ENCODE data around the gene RMRP. TPM values are rescaled to one million over a fixed set of nuclear protein-coding genes. Genes with fewer than 3 reads are reported as not detected.

Gene RMRP
- total and polyA plus RNA-seq, 2 donors from 2014 or later = 36,256 TPM; not detected in 1

DNA sequence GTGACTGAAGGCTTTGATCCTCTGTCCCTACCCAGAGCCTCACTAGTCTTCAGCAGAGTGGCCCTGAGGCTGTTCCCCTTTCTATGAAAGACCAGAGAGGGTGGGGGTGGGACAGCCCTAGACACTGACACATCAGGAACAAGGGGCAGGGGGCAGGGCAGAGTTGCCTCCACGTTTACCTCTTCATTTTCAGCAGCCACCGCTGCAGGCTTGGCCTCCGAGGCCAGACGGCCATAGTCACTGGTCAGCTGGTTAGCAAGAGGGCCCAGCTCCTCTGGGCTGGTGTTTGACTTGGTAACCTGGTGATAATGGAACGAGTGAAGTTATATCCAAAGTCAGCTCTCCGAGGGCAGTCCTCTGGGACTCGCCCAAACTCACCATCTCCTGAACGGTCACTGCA is 47.6 kb upstream of the RMRP start:
- H3K27ac ChIP-seq (ENCODE audit: low read depth in 2 of 2, low read length in 2 of 2) = no peak overlapping the region
- no peak for FAIRE-seq
- no peak overlapping the region for H3K9ac ChIP-seq (ENCODE audit: low read length in 3 of 3)
- H3K36me3 ChIP-seq (ENCODE audit: control insufficient read depth in 2 of 3, insufficient read depth in 3 of 3, low read length in 3 of 3) = peaks cover 23 to 88% (median 76%) of the 10 kb centered on the region in 3 donors
- no peaks in the 10 kb centered on the region for H3K27me3 ChIP-seq (ENCODE audit: control insufficient read depth, insufficient read depth, low read length)
- intact Hi-C loops (cut with DNase I) = no loop called here
- no peaks in the 10 kb centered on the region for H3K4me1 ChIP-seq (ENCODE audit: control insufficient read depth in 2 of 3, insufficient read depth in 2 of 3, low read depth in 1 of 3, low read length in 3 of 3)
- no peak for DNase-seq
- H3K9me3 ChIP-seq (ENCODE audit: control insufficient read depth in 2 of 3, insufficient read depth in 1 of 3, low read length in 3 of 3) = no peaks in the 10 kb centered on the region
- TF ChIP-seq, protein P1, sequence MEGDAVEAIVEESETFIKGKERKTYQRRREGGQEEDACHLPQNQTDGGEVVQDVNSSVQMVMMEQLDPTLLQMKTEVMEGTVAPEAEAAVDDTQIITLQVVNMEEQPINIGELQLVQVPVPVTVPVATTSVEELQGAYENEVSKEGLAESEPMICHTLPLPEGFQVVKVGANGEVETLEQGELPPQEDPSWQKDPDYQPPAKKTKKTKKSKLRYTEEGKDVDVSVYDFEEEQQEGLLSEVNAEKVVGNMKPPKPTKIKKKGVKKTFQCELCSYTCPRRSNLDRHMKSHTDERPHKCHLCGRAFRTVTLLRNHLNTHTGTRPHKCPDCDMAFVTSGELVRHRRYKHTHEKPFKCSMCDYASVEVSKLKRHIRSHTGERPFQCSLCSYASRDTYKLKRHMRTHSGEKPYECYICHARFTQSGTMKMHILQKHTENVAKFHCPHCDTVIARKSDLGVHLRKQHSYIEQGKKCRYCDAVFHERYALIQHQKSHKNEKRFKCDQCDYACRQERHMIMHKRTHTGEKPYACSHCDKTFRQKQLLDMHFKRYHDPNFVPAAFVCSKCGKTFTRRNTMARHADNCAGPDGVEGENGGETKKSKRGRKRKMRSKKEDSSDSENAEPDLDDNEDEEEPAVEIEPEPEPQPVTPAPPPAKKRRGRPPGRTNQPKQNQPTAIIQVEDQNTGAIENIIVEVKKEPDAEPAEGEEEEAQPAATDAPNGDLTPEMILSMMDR (IDR thresholded peaks at IDR 0.05; ENCODE audit: borderline replicate concordance, extremely low read depth, insufficient read depth) = no peak
- H3K4me3 ChIP-seq (ENCODE audit: low read length in 3 of 3) = no peak overlapping the region

DNA sequence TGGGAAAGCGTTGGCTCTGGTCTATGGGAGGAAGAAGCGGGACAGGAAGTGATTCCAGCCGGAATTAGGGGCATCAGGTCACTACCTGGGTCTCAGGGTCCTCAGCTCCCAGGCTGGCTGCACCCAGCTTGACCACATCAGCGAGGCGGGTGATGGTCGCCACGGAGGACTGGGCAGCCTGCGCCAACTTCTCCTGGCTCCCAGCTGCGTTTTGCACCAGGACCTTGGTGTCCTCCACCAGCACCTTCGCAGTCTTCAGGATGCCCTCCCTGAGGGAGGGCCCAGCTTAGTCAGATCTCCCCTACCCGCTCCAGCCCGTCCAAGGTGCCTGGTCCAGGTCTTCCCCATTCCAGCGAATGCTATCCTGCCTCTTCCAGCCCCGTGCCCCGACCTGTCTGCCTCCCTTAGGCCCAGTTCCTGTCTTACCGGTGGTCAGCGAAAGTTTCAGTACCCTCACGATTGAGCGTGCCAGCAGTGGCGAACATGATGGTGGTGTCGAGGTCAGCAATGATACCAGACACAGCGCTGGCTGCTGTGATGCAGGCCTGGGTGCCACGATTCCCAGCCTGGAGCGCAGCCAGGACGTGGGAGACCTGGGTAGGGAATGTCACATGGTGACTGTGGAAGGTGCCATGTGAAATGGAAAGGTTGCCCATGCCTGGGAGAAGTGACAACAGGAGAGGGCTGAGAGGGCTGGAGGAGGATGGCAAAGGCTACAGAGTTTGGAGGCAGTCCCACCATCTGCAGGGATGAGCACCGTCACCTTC is 46.3 kb upstream of the RMRP start:
- Histone ChIP-seq H3K9ac (ENCODE audit: low read length in 3 of 3) (no peak overlapping the region), H3K36me3 (ENCODE audit: control insufficient read depth in 2 of 3, insufficient read depth in 3 of 3, low read length in 3 of 3) (peaks cover 31 to 95% (median 87%) of the 10 kb centered on the region in 3 donors), H3K27me3 (ENCODE audit: control insufficient read depth, insufficient read depth, low read length) (no peaks in the 10 kb centered on the region)

DNA sequence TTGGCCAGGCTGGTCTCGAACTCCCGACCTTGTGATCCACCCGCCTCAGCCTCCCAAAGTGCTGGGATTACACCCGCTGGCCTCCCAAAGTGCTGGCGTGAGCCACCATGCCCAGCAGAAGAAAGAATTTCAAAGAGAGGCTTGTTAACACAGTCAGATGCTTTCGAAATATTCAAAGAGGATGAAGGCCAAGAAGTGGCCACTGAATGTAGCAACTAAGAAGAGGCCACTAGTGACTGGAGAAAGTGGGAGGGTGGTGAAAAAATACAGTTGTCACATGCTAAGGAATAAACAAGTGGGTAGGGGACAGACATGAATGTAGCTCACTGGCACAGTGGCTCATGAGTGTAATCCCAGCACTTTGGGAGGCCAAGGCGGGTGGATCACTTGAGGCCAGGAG is 44.9 kb upstream of the RMRP start:
- intact Hi-C loops (cut with DNase I) = no loop called here

More for the DNA sequence above, 46.3 kb upstream of the RMRP start:
- H3K4me3 ChIP-seq (ENCODE audit: low read length in 3 of 3) = no peak overlapping the region
- no peaks in the 10 kb centered on the region for H3K4me1 ChIP-seq (ENCODE audit: control insufficient read depth in 2 of 3, insufficient read depth in 2 of 3, low read depth in 1 of 3, low read length in 3 of 3)
- intact Hi-C loops (cut with DNase I) = no loop called here
- FAIRE-seq = no peak
- DNase-seq = no peak
- no peak overlapping the region for H3K27ac ChIP-seq (ENCODE audit: low read depth in 2 of 2, low read length in 2 of 2)
- TF ChIP-seq, protein P1 (IDR thresholded peaks at IDR 0.05; ENCODE audit: borderline replicate concordance, extremely low read depth, insufficient read depth) = no peak
- no peaks in the 10 kb centered on the region for H3K9me3 ChIP-seq (ENCODE audit: control insufficient read depth in 2 of 3, insufficient read depth in 1 of 3, low read length in 3 of 3)

More for the DNA sequence above, 44.9 kb upstream of the RMRP start:
- TF ChIP-seq, protein P1 (IDR thresholded peaks at IDR 0.05; ENCODE audit: borderline replicate concordance, extremely low read depth, insufficient read depth) = no peak
- Histone ChIP-seq H3K9ac (ENCODE audit: low read length in 3 of 3) (no peak overlapping the region), H3K9me3 (ENCODE audit: control insufficient read depth in 2 of 3, insufficient read depth in 1 of 3, low read length in 3 of 3) (no peaks in the 10 kb centered on the region), H3K36me3 (ENCODE audit: control insufficient read depth in 2 of 3, insufficient read depth in 3 of 3, low read length in 3 of 3) (peaks cover 36 to 96% (median 89%) of the 10 kb centered on the region in 3 donors), H3K4me1 (ENCODE audit: control insufficient read depth in 2 of 3, insufficient read depth in 2 of 3, low read depth in 1 of 3, low read length in 3 of 3) (no peaks in the 10 kb centered on the region), H3K4me3 (ENCODE audit: low read length in 3 of 3) (no peak overlapping the region), H3K27me3 (ENCODE audit: control insufficient read depth, insufficient read depth, low read length) (no peaks in the 10 kb centered on the region), H3K27ac (ENCODE audit: low read depth in 2 of 2, low read length in 2 of 2) (no peak overlapping the region)
- DNase-seq = no peak
- FAIRE-seq = no peak

Data from kidney (tissue), 14 donors.